Fibroblast of the aortic adventitia (primary cell): ENCODE data around the gene SMPD2. TPM values are rescaled to one million over a fixed set of nuclear protein-coding genes. Genes with fewer than 3 reads are reported as not detected.

ENCODE experiments used
- DNase-seq: peaks from one replicate; pipeline ENCODE4 v3.0.0-alpha.2; 2010; ENCODE audit warnings: low read depth
- H3K4me3 ChIP-seq: 2 replicates; pipeline ENCODE4 v1.5.1; 2011; ENCODE audit warnings: low read depth, mild to moderate bottlenecking, control low read depth, low read length, moderate library complexity
- CTCF ChIP-seq: IDR thresholded peaks from 2 replicates; pipeline ENCODE4 v1.5.1; 2011; ENCODE audit warnings: mild to moderate bottlenecking, low read length, control low read depth, inconsistent platforms; ENCODE audit not compliant: insufficient read depth
- total RNA-seq: library from RNA; depleted of rRNA; stranded (reverse); fragments of >200 nt; gene quantifications from 2 replicates; pipeline ENCODE4 v1.2.3, GENCODE V29; 2012; ENCODE audit warnings: low replicate concordance

The SMPD2 gene
- total RNA-seq, 1 donor = 14.6 TPM

DNA sequence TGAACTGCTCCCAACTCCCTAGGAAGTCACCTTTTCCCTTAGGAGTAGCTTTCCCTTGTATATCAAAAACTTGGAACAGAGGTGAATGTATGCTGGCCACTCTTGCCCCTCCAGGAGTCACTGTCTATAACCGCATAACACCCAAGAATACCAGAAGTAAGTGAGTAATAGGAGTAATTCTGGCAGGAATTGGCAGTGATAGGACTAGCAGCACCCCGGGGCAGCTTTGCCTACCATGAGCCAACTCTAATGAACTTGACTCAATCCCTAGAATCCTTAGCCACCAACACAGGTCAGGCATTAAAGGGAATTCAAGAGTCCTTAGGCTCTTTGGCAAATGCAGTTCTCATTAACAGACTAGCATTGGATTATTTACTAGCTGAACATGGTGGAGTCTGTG, 29.5 kb upstream of the SMPD2 start:
- no peak for TF ChIP-seq CTCF
- no peak overlapping the region for H3K4me3 ChIP-seq
- DNase-seq = no peak

- no peak for TF ChIP-seq CTCF
- no peak overlapping the region for H3K4me3 ChIP-seq
- DNase-seq = no peak
Observed at GRCh38 chr6:109417646-109418045, 22.9 kb upstream of the SMPD2 start.

GRCh38 chr6:109420751-109421150, 19.8 kb upstream of the SMPD2 start:
- H3K4me3 ChIP-seq = no peak overlapping the region
- no peak for DNase-seq
- no peak for TF ChIP-seq CTCF

- no peak for DNase-seq
- TF ChIP-seq CTCF = no peak
- no peak overlapping the region for H3K4me3 ChIP-seq
Observed at GRCh38 chr6:109421184-109421583, 19.3 kb upstream of the SMPD2 start.

- no peak overlapping the region for H3K4me3 ChIP-seq
- DNase-seq = peak; percentile 44
- no peak for TF ChIP-seq CTCF
Observed at GRCh38 chr6:109424946-109425345, 15.6 kb upstream of the SMPD2 start.

DNA sequence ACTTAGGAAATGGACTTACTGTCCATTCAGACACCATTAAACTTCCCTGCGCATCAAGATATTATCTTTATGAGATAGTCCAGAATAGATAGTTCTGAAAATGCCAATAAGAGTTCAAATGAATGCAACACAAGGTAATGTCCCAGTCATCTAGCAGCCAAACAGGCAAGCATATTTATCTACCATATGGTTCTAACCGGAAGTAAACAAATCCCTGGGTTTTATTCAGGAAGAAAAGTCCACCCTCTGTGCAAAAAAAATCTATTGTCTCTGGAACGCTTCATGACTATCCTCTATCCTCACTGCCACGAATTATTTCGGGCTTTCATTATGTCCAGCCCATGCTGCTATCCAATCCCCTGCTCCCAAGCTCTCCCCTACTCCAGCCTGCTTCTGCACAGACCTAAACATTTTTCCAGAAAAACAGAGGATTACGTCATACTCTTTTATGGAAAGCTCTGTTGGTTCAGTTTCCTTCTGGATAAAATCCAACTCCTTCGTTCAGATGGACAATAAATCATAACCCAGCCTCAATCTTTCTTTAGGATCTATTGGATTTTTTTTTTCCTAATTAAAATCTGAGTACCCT, 11.5 kb upstream of the SMPD2 start:
- H3K4me3 ChIP-seq = no peak overlapping the region
- no peak for TF ChIP-seq CTCF
- DNase-seq = peak; percentile 85

- H3K4me3 ChIP-seq = no peak overlapping the region
- no peak for DNase-seq
- TF ChIP-seq CTCF = no peak
Observed at GRCh38 chr6:109429496-109429895, 11.0 kb upstream of the SMPD2 start.
